Upper lobe of left lung (tissue), 6 donors: ENCODE measurements around the gene RAP1GDS1. TPM values are rescaled to one million over a fixed set of nuclear protein-coding genes. Genes with fewer than 3 reads are reported as not detected.

ENCODE experiments used
- ATAC-seq, 2 donors: fragments of 200-7000 bp; cut with Tn5 transposase; one replicate each; pipeline ENCODE4 v1.9.1; 2022; ENCODE audit warnings: mild to moderate bottlenecking in 2 of 2, moderate library complexity in 2 of 2; ENCODE audit not compliant: low FRiP score in 2 of 2
- DNase-seq, 2 donors: peaks; one replicate each; pipeline ENCODE4 v3.0.0-alpha.2; 2019 to 2020
- H3K27ac ChIP-seq, 4 donors: fragments of 200-600 bp; sonication (generic); one replicate each; pipeline ENCODE4 v1.5.1; 2016 to 2019
- H3K27me3 ChIP-seq, 4 donors: fragments of 200-600 bp; sonication (generic); one replicate each; pipeline ENCODE4 v1.5.1; 2017 to 2019
- H3K36me3 ChIP-seq, 4 donors: fragments of 200-600 bp; sonication (generic); one replicate each; pipeline ENCODE4 v1.5.1; 2016 to 2019
- H3K4me1 ChIP-seq, 4 donors: fragments of 200-600 bp; sonication (generic); one replicate each; pipeline ENCODE4 v1.5.1; 2018 to 2019
- H3K4me3 ChIP-seq, 4 donors: fragments of 200-600 bp; sonication (generic); one replicate each; pipeline ENCODE4 v1.5.1; 2017 to 2019; ENCODE audit warnings: mild to moderate bottlenecking in 2 of 4, moderate library complexity in 1 of 4
- H3K9me3 ChIP-seq, 4 donors: fragments of 200-600 bp; sonication (generic); one replicate each; pipeline ENCODE4 v1.5.1; 2018 to 2019
- CTCF ChIP-seq, 6 experiments: fragments of 450-650 bp in 4 of 6; fragments of 200-600 bp in 2 of 6; sonication (generic) in 2 of 6; IDR thresholded peaks; one replicate each; pipeline ENCODE4 v1.5.1; 2016 to 2019; ENCODE audit warnings: antibody characterized with exemption in 6 of 6
- EP300 ChIP-seq, 4 donors: sonication (generic); formaldehyde crosslinking; IDR thresholded peaks; one replicate each; pipeline ENCODE4 v1.5.1; 2017; ENCODE audit warnings: antibody characterized with exemption in 4 of 4, control low read depth in 2 of 4
- POLR2A ChIP-seq, 4 donors: fragments of 450-650 bp; IDR thresholded peaks; one replicate each; pipeline ENCODE4 v1.5.1; 2016 to 2017; ENCODE audit warnings: antibody characterized with exemption in 4 of 4, mild to moderate bottlenecking in 2 of 4
- POLR2AphosphoS5 ChIP-seq, 2 donors: sonication (generic); formaldehyde crosslinking; IDR thresholded peaks; one replicate each; pipeline ENCODE4 v1.5.1; 2017; ENCODE audit warnings: antibody characterized with exemption in 2 of 2
- WGBS, 2 donors: methylation state at CpG; one replicate each; pipeline ENCODE4 v1.1.5; 2017 to 2018; 5-methylcytosine and 5-hydroxymethylcytosine counted together
- total RNA-seq, 6 donors: library from RNA; depleted of rRNA in 4 of 6; stranded (reverse); fragments of >200 nt in 4 of 6; gene quantifications; one replicate each; pipeline versions ENCODE4 v1.1.0 to v1.2.1, GENCODE V29; 2016 to 2021
- donor health status: DM: no; HTN: no; CAD: no; lungs with moderate emphysema.
- donor health status: DM: no; HTN: yes; CAD: no; lungs with severe emphysema.

Gene RAP1GDS1
- total RNA-seq, 6 donors from 2014 or later = 20.6 to 63.9 (median 35.5) TPM

GRCh38 chr4:98261405-98262291 lies 464 bp downstream of the RAP1GDS1 start:
- H3K27ac ChIP-seq = peak overlapping the region; percentile 86 to 94 (median 90)
- peak overlapping the region; percentile 70 to 92 (median 81) for H3K4me3 ChIP-seq
- TF ChIP-seq POLR2AphosphoS5 (IDR thresholded peaks at IDR 0.05) = no peak
- no peak for TF ChIP-seq CTCF (IDR thresholded peaks at IDR 0.05)
- no peak for TF ChIP-seq EP300 (IDR thresholded peaks at IDR 0.05)
- no peak for TF ChIP-seq POLR2A (IDR thresholded peaks at IDR 0.05)
- ATAC-seq (peak; percentile 47 to 50), DNase-seq (peak; percentile 57 to 90)
- WGBS, 2 donors = 0 to 1% methylated on average over 45 to 57 of the region's 78 CpGs
- no peaks in the 10 kb centered on the region for H3K27me3 ChIP-seq
- H3K4me1 ChIP-seq = peaks cover 15 to 19% (median 18%) of the 10 kb centered on the region in 4 donors
- no peaks in the 10 kb centered on the region for H3K9me3 ChIP-seq
- no peaks in the 10 kb centered on the region for H3K36me3 ChIP-seq

GRCh38 chr4:98262431-98262830 lies 1.2 kb downstream of the RAP1GDS1 start:
- Histone ChIP-seq H3K36me3 (no peaks in the 10 kb centered on the region), H3K27ac (peak overlapping the region; percentile 86 to 94 (median 90)), H3K4me1 (peaks cover 15 to 19% (median 18%) of the 10 kb centered on the region in 4 donors), H3K9me3 (no peaks in the 10 kb centered on the region), H3K4me3 (peak overlapping the region in 3 of 4 donors; percentile 70 to 92 (median 79)), H3K27me3 (no peaks in the 10 kb centered on the region)
- ATAC-seq (no peak), DNase-seq (no peak)
- 3 to 8% methylated on average over 5 of the region's 5 CpGs for WGBS, 2 donors
- TF ChIP-seq POLR2A (IDR thresholded peaks at IDR 0.05) (no peak), EP300 (IDR thresholded peaks at IDR 0.05) (no peak), POLR2AphosphoS5 (IDR thresholded peaks at IDR 0.05) (no peak), CTCF (IDR thresholded peaks at IDR 0.05) (no peak)

GRCh38 chr4:98267498-98267897 lies 6.3 kb downstream of the RAP1GDS1 start:
- 95 to 98% methylated on average over 2 of the region's 2 CpGs for WGBS, 2 donors
- no peak overlapping the region for H3K27ac ChIP-seq
- DNase-seq = no peak
- no peaks in the 10 kb centered on the region for H3K27me3 ChIP-seq
- ATAC-seq = no peak
- no peak overlapping the region for H3K4me3 ChIP-seq
- H3K9me3 ChIP-seq = no peaks in the 10 kb centered on the region
- peaks cover 3 to 8% (median 4%) of the 10 kb centered on the region in 4 donors for H3K4me1 ChIP-seq
- H3K36me3 ChIP-seq = no peaks in the 10 kb centered on the region
- no peak for TF ChIP-seq POLR2A (IDR thresholded peaks at IDR 0.05)
- TF ChIP-seq POLR2AphosphoS5 (IDR thresholded peaks at IDR 0.05) = no peak
- no peak for TF ChIP-seq EP300 (IDR thresholded peaks at IDR 0.05)
- no peak for TF ChIP-seq CTCF (IDR thresholded peaks at IDR 0.05)

GRCh38 chr4:98275145-98275544 lies 14.0 kb downstream of the RAP1GDS1 start:
- Histone ChIP-seq H3K4me1 (no peaks in the 10 kb centered on the region), H3K36me3 (peaks cover 0 to 3% (median 0%) of the 10 kb centered on the region in 4 donors), H3K9me3 (no peaks in the 10 kb centered on the region), H3K4me3 (no peak overlapping the region), H3K27ac (no peak overlapping the region), H3K27me3 (no peaks in the 10 kb centered on the region)
- DNase-seq (no peak), ATAC-seq (no peak)
- WGBS, 2 donors = 91 to 93% methylated on average over 2 of the region's 2 CpGs
- TF ChIP-seq POLR2AphosphoS5 (IDR thresholded peaks at IDR 0.05) (no peak), POLR2A (IDR thresholded peaks at IDR 0.05) (no peak), EP300 (IDR thresholded peaks at IDR 0.05) (no peak)

GRCh38 chr4:98283219-98284189 lies 22.3 kb downstream of the RAP1GDS1 start:
- 69 to 72% methylated on average over 3 of the region's 3 CpGs for WGBS, 2 donors
- Histone ChIP-seq H3K27ac (no peak overlapping the region), H3K27me3 (no peaks in the 10 kb centered on the region), H3K36me3 (no peaks in the 10 kb centered on the region), H3K9me3 (no peaks in the 10 kb centered on the region), H3K4me1 (peaks cover 0 to 9% (median 1%) of the 10 kb centered on the region in 4 donors), H3K4me3 (no peak overlapping the region)
- no peak for ATAC-seq
- TF ChIP-seq CTCF (IDR thresholded peaks at IDR 0.05) = no peak
- TF ChIP-seq POLR2AphosphoS5 (IDR thresholded peaks at IDR 0.05) = no peak
- TF ChIP-seq POLR2A (IDR thresholded peaks at IDR 0.05) = no peak
- no peak for TF ChIP-seq EP300 (IDR thresholded peaks at IDR 0.05)
- DNase-seq = no peak
